ENCODE data around the gene HEMGN.

- TF ChIP-seq MYC (CRISPR knock-in tag; IDR thresholded peaks at IDR 0.05; ENCODE audit: borderline replicate concordance) = no peak
- TF ChIP-seq, protein P1, sequence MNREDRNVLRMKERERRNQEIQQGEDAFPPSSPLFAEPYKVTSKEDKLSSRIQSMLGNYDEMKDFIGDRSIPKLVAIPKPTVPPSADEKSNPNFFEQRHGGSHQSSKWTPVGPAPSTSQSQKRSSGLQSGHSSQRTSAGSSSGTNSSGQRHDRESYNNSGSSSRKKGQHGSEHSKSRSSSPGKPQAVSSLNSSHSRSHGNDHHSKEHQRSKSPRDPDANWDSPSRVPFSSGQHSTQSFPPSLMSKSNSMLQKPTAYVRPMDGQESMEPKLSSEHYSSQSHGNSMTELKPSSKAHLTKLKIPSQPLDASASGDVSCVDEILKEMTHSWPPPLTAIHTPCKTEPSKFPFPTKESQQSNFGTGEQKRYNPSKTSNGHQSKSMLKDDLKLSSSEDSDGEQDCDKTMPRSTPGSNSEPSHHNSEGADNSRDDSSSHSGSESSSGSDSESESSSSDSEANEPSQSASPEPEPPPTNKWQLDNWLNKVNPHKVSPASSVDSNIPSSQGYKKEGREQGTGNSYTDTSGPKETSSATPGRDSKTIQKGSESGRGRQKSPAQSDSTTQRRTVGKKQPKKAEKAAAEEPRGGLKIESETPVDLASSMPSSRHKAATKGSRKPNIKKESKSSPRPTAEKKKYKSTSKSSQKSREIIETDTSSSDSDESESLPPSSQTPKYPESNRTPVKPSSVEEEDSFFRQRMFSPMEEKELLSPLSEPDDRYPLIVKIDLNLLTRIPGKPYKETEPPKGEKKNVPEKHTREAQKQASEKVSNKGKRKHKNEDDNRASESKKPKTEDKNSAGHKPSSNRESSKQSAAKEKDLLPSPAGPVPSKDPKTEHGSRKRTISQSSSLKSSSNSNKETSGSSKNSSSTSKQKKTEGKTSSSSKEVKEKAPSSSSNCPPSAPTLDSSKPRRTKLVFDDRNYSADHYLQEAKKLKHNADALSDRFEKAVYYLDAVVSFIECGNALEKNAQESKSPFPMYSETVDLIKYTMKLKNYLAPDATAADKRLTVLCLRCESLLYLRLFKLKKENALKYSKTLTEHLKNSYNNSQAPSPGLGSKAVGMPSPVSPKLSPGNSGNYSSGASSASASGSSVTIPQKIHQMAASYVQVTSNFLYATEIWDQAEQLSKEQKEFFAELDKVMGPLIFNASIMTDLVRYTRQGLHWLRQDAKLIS (CRISPR knock-in tag; IDR thresholded peaks at IDR 0.05) = no peak
- TF ChIP-seq ZNF564 (CRISPR knock-in tag; IDR thresholded peaks at IDR 0.05) = no peak
- TF ChIP-seq, protein P2, sequence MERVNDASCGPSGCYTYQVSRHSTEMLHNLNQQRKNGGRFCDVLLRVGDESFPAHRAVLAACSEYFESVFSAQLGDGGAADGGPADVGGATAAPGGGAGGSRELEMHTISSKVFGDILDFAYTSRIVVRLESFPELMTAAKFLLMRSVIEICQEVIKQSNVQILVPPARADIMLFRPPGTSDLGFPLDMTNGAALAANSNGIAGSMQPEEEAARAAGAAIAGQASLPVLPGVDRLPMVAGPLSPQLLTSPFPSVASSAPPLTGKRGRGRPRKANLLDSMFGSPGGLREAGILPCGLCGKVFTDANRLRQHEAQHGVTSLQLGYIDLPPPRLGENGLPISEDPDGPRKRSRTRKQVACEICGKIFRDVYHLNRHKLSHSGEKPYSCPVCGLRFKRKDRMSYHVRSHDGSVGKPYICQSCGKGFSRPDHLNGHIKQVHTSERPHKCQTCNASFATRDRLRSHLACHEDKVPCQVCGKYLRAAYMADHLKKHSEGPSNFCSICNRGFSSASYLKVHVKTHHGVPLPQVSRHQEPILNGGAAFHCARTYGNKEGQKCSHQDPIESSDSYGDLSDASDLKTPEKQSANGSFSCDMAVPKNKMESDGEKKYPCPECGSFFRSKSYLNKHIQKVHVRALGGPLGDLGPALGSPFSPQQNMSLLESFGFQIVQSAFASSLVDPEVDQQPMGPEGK (CRISPR knock-in tag; IDR thresholded peaks at IDR 0.05) = no peak
- TF ChIP-seq GATA4 (IDR thresholded peaks at IDR 0.05; ENCODE audit: borderline replicate concordance, low read depth) = no peak
- no peak for TF ChIP-seq ZNF10 (CRISPR knock-in tag; IDR thresholded peaks at IDR 0.05; ENCODE audit: borderline replicate concordance, low read depth)
- no peak for TF ChIP-seq TRIM24 (CRISPR knock-in tag; IDR thresholded peaks at IDR 0.05)
- no peak for TF ChIP-seq HIC2 (CRISPR knock-in tag; IDR thresholded peaks at IDR 0.05; ENCODE audit: low read depth)
- TF ChIP-seq, protein P3, sequence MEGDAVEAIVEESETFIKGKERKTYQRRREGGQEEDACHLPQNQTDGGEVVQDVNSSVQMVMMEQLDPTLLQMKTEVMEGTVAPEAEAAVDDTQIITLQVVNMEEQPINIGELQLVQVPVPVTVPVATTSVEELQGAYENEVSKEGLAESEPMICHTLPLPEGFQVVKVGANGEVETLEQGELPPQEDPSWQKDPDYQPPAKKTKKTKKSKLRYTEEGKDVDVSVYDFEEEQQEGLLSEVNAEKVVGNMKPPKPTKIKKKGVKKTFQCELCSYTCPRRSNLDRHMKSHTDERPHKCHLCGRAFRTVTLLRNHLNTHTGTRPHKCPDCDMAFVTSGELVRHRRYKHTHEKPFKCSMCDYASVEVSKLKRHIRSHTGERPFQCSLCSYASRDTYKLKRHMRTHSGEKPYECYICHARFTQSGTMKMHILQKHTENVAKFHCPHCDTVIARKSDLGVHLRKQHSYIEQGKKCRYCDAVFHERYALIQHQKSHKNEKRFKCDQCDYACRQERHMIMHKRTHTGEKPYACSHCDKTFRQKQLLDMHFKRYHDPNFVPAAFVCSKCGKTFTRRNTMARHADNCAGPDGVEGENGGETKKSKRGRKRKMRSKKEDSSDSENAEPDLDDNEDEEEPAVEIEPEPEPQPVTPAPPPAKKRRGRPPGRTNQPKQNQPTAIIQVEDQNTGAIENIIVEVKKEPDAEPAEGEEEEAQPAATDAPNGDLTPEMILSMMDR (CRISPR knock-in tag; IDR thresholded peaks at IDR 0.05) = no peak
Measured at GRCh38 chr9:97934321-97935115, 3.5 kb downstream of the HEMGN start.
